H9 (cell line): ENCODE results near the gene IKBKG. TPM values are rescaled to one million over a fixed set of nuclear protein-coding genes. Genes with fewer than 3 reads are reported as not detected.

Experiments used
- DNase-seq: peaks from one replicate; pipeline ENCODE4 v3.0.0-alpha.2; 2017
- H2AFZ ChIP-seq: one replicate; pipeline ENCODE4 v1.6.1; 2013; ENCODE audit warnings: mild to moderate bottlenecking, low read length, control low read depth, moderate library complexity
- H2AK5ac ChIP-seq: 2 replicates; pipeline ENCODE4 v1.6.1; 2013; ENCODE audit warnings: low read length, control low read depth, mixed read lengths; ENCODE audit not compliant: insufficient read length
- H2BK120ac ChIP-seq: one replicate; pipeline ENCODE4 v1.6.1; 2013; ENCODE audit warnings: low read depth, mild to moderate bottlenecking, low read length, control low read depth, inconsistent platforms; ENCODE audit not compliant: poor library complexity, severe bottlenecking
- H2BK12ac ChIP-seq: 2 replicates; pipeline ENCODE4 v1.6.1; 2013; ENCODE audit warnings: low read length, control low read depth, mixed read lengths, low read depth; ENCODE audit not compliant: insufficient read length
- H2BK15ac ChIP-seq: 2 replicates; pipeline ENCODE4 v1.6.1; 2013; ENCODE audit warnings: low read depth, low read length, control low read depth
- H2BK20ac ChIP-seq: one replicate; pipeline ENCODE4 v1.6.1; 2013; ENCODE audit warnings: low read depth, mild to moderate bottlenecking, low read length, control low read depth, inconsistent platforms; ENCODE audit not compliant: poor library complexity, severe bottlenecking
- H2BK5ac ChIP-seq: 2 replicates; pipeline ENCODE4 v1.6.1; 2013; ENCODE audit warnings: low read length, control low read depth, mixed read lengths; ENCODE audit not compliant: insufficient read length
- H3K14ac ChIP-seq: 2 replicates; pipeline ENCODE4 v1.6.1; 2013; ENCODE audit warnings: low read length, control low read depth; ENCODE audit not compliant: insufficient read depth
- H3K18ac ChIP-seq: 2 replicates; pipeline ENCODE4 v1.6.1; 2013; ENCODE audit warnings: low read depth, mild to moderate bottlenecking, mixed read lengths, low read length, control low read depth; ENCODE audit not compliant: insufficient read length
- H3K23ac ChIP-seq: 2 replicates; pipeline ENCODE4 v1.6.1; 2013; ENCODE audit warnings: low read length, control low read depth, mixed read lengths, low read depth; ENCODE audit not compliant: insufficient read length
- H3K23me2 ChIP-seq: 2 replicates; pipeline ENCODE4 v1.6.1; 2013; ENCODE audit warnings: low read depth, mild to moderate bottlenecking, mixed read lengths, low read length, control low read depth; ENCODE audit not compliant: insufficient read length, poor library complexity, severe bottlenecking
- H3K27ac ChIP-seq: 2 replicates; pipeline ENCODE4 v1.5.1; 2013; ENCODE audit warnings: low read length, control low read depth, mixed read lengths, low read depth; ENCODE audit not compliant: insufficient read length
- H3K27me3 ChIP-seq: 2 replicates; pipeline ENCODE4 v1.6.1; 2013; ENCODE audit warnings: low read length, control low read depth, inconsistent platforms; ENCODE audit not compliant: insufficient read depth
- H3K4ac ChIP-seq: 2 replicates; pipeline ENCODE4 v1.6.1; 2013; ENCODE audit warnings: low read depth, mild to moderate bottlenecking, control low read depth, inconsistent platforms, low read length, moderate library complexity
- H3K4me1 ChIP-seq: 2 replicates; pipeline ENCODE4 v1.6.1; 2013; ENCODE audit warnings: low read length, control low read depth, inconsistent platforms; ENCODE audit not compliant: insufficient read depth
- H3K4me2 ChIP-seq: 2 replicates; pipeline ENCODE4 v1.6.1; 2013; ENCODE audit warnings: low read length, control low read depth, mixed read lengths; ENCODE audit not compliant: insufficient read length, insufficient read depth
- H3K56ac ChIP-seq: 2 replicates; pipeline ENCODE4 v1.6.1; 2013; ENCODE audit warnings: low read depth, mild to moderate bottlenecking, mixed read lengths, low read length, control low read depth; ENCODE audit not compliant: insufficient read length
- H3K79me1 ChIP-seq: 2 replicates; pipeline ENCODE4 v1.6.1; 2013; ENCODE audit warnings: low read depth, mild to moderate bottlenecking, moderate library complexity, low read length, control low read depth, inconsistent platforms; ENCODE audit not compliant: insufficient read depth, poor library complexity, severe bottlenecking
- H3K79me2 ChIP-seq: 2 replicates; pipeline ENCODE4 v1.6.1; 2013; ENCODE audit warnings: low read length, control low read depth, inconsistent platforms; ENCODE audit not compliant: insufficient read depth
- H3K9ac ChIP-seq: 2 replicates; pipeline ENCODE4 v1.6.1; 2013; ENCODE audit warnings: low read length, control low read depth, mixed read lengths; ENCODE audit not compliant: insufficient read length; ENCODE audit errors: extremely low read depth
- H3K9me3 ChIP-seq: one replicate; pipeline ENCODE4 v1.6.1; 2013; ENCODE audit warnings: low read depth, low read length, inconsistent platforms; ENCODE audit not compliant: control insufficient read depth
- H3T11ph ChIP-seq: one replicate; pipeline ENCODE4 v1.6.1; 2013; ENCODE audit warnings: mild to moderate bottlenecking, low read length, control low read depth, inconsistent platforms
- H4K20me1 ChIP-seq: one replicate; pipeline ENCODE4 v1.6.1; 2013; ENCODE audit not compliant: control insufficient read depth, insufficient read length, insufficient read depth
- H4K5ac ChIP-seq: 2 replicates; pipeline ENCODE4 v1.6.1; 2013; ENCODE audit warnings: low read depth, mild to moderate bottlenecking, mixed read lengths, low read length, control low read depth; ENCODE audit not compliant: insufficient read length
- H4K8ac ChIP-seq: replicated peaks from 2 replicates; pipeline ENCODE4 v1.6.1; 2013; ENCODE audit warnings: low read length, control low read depth, mixed read lengths, low read depth; ENCODE audit not compliant: insufficient read length
- H4K91ac ChIP-seq: 2 replicates; pipeline ENCODE4 v1.6.1; 2013; ENCODE audit warnings: low read depth, mild to moderate bottlenecking, moderate library complexity, mixed read lengths, low read length, control low read depth; ENCODE audit not compliant: insufficient read length
- H3K27ac Mint-ChIP-seq, 3 experiments: 2 replicates in 2 of 3; 3 replicates in 1 of 3; pipeline ENCODE4 v1.8.0; 2020 to 2021; ENCODE audit warnings: mixed read lengths in 3 of 3, mild to moderate bottlenecking in 1 of 3, moderate library complexity in 1 of 3
- H3K27me3 Mint-ChIP-seq: 2 replicates; pipeline ENCODE4 v1.8.0; 2021; ENCODE audit warnings: low read depth, mild to moderate bottlenecking, moderate library complexity, mixed read lengths
- H3K36me3 Mint-ChIP-seq, 3 experiments: 2 replicates in 2 of 3; 3 replicates in 1 of 3; pipeline ENCODE4 v1.8.0; 2020 to 2021; ENCODE audit warnings: low read depth in 3 of 3, mixed read lengths in 3 of 3; ENCODE audit not compliant: insufficient read depth in 1 of 3
- H3K4me1 Mint-ChIP-seq, 2 experiments: 2 replicates each; pipeline ENCODE4 v1.8.0; 2020; ENCODE audit warnings: mixed read lengths in 2 of 2
- H3K4me3 Mint-ChIP-seq, 2 experiments: 2 replicates in 1 of 2; 3 replicates in 1 of 2; pipeline ENCODE4 v1.8.0; 2020 to 2021; ENCODE audit warnings: mild to moderate bottlenecking in 2 of 2, mixed read lengths in 2 of 2, moderate library complexity in 1 of 2
- H3K9me3 Mint-ChIP-seq, 2 experiments: 2 replicates in 1 of 2; 3 replicates in 1 of 2; pipeline ENCODE4 v1.8.0; 2020; ENCODE audit warnings: mild to moderate bottlenecking in 2 of 2, mixed read lengths in 2 of 2, moderate library complexity in 1 of 2
- CTCF ChIP-seq: fragments of 200-600 bp; sonication (generic); conservative IDR thresholded peaks from 3 replicates; pipeline ENCODE4 v1.8.0; 2021; ENCODE audit warnings: antibody characterized with exemption, mild to moderate bottlenecking
- WGBS: extraction: QIAGEN DNeasy Blood & Tissue Kit; methylation state at CpG from one replicate; pipeline ENCODE4 v1.1.7; 2013; ENCODE audit warnings: missing lambda C conversion rate, low lambda C conversion rate, mixed read lengths; ENCODE audit not compliant: insufficient read length; ENCODE audit errors: extremely low coverage; 5-methylcytosine and 5-hydroxymethylcytosine counted together
- total RNA-seq: library from RNA; stranded (reverse); gene quantifications from 2 replicates; pipeline ENCODE4 v1.2.1, GENCODE V29; 2021

IKBKG gene
- total RNA-seq, 1 experiment from 2014 or later = 17.8 TPM

- Histone ChIP-seq H3K79me1 (no peaks in the 10 kb centered on the region), H4K20me1 (no peaks in the 10 kb centered on the region), H2BK15ac (no peak overlapping the region), H2AFZ (no peak overlapping the region), H3K23ac (no peak overlapping the region), H3K14ac (no peak overlapping the region), H3K4me2 (no peak overlapping the region), H4K91ac (no peak overlapping the region), H3K4me1 (no peaks in the 10 kb centered on the region), H4K8ac (no peak overlapping the region), H2BK12ac (no peak overlapping the region), H3K4ac (no peak overlapping the region), H3K27me3 (no peaks in the 10 kb centered on the region), H2BK20ac (no peak overlapping the region), H3K56ac (no peak overlapping the region), H4K5ac (no peak overlapping the region), H2BK5ac (no peak overlapping the region), H3T11ph (no peak overlapping the region), H2BK120ac (no peak overlapping the region), H2AK5ac (no peak overlapping the region), H3K9ac (no peak overlapping the region), H3K18ac (no peak overlapping the region), H3K79me2 (no peaks in the 10 kb centered on the region), H3K27ac (no peak overlapping the region), H3K23me2 (no peaks in the 10 kb centered on the region), H3K9me3 (peaks cover 20% of the 10 kb centered on the region)
- H3K27me3 Mint-ChIP-seq = no peaks in the 10 kb centered on the region; the same call in 1 of the 2 replicates
- H3K4me3 Mint-ChIP-seq = no peak overlapping the region
- H3K27ac Mint-ChIP-seq = no peak overlapping the region
- peaks cover 30 to 44% (median 34%) of the 10 kb centered on the region in 3 experiments for H3K36me3 Mint-ChIP-seq
- no peak for DNase-seq
- no peaks in the 10 kb centered on the region for H3K4me1 Mint-ChIP-seq
- H3K9me3 Mint-ChIP-seq = peaks cover 66 to 73% of the 10 kb centered on the region in 2 experiments
- WGBS = no CpG with 5 or more reads among the region's 37 CpGs
- no peak for TF ChIP-seq CTCF
Observed at GRCh38 chrX:154506483-154507332, 40.7 kb upstream of the IKBKG start.
